Transverse colon (tissue), 4 donors: ENCODE results near the gene C1orf115. TPM values are rescaled to one million over a fixed set of nuclear protein-coding genes. Genes with fewer than 3 reads are reported as not detected.

Source experiments
- DNase-seq: peaks from one replicate; pipeline ENCODE4 v3.0.0-alpha.2; 2019
- H3K27ac ChIP-seq, 4 donors: fragments of 200-600 bp; sonication (generic); 2 replicates each; pipeline ENCODE4 v1.5.1; 2016 to 2018; ENCODE audit warnings: inconsistent platforms in 4 of 4
- H3K27me3 ChIP-seq: fragments of 200-600 bp; sonication (generic); 2 replicates; pipeline ENCODE4 v1.5.1; 2017; ENCODE audit warnings: inconsistent platforms
- H3K36me3 ChIP-seq, 4 donors: fragments of 200-600 bp; sonication (generic); 2 replicates each; pipeline ENCODE4 v1.5.1; 2017 to 2019; ENCODE audit warnings: inconsistent platforms in 4 of 4
- H3K4me1 ChIP-seq, 4 donors: fragments of 200-600 bp; sonication (generic); 2 replicates each; pipeline ENCODE4 v1.5.1; 2017 to 2020; ENCODE audit warnings: inconsistent platforms in 4 of 4
- H3K4me3 ChIP-seq, 4 donors: fragments of 200-600 bp; sonication (generic); 1 replicate in 1 of 4; 2 replicates in 3 of 4; pipeline versions ENCODE4 v1.5.1 to v1.6.1; 2017 to 2019; ENCODE audit warnings: inconsistent platforms in 4 of 4
- H3K9me3 ChIP-seq, 2 donors: fragments of 200-600 bp; sonication (generic); 2 replicates each; pipeline ENCODE4 v1.5.1; 2017 to 2019; ENCODE audit warnings: inconsistent platforms in 2 of 2
- CTCF ChIP-seq, 5 experiments: fragments of 200-600 bp in 3 of 5; fragments of 450-650 bp in 2 of 5; sonication (generic) in 3 of 5; IDR thresholded peaks; 1 replicate in 2 of 5; 2 replicates in 3 of 5; pipeline ENCODE4 v1.5.1; 2016 to 2017; ENCODE audit warnings: antibody characterized with exemption in 5 of 5, inconsistent platforms in 3 of 5, mild to moderate bottlenecking in 2 of 5, moderate library complexity in 1 of 5
- EP300 ChIP-seq: sonication (generic); formaldehyde crosslinking; IDR thresholded peaks from one replicate; pipeline ENCODE4 v1.6.1; 2017; ENCODE audit warnings: antibody characterized with exemption, low read depth
- POLR2A ChIP-seq: fragments of 450-650 bp; IDR thresholded peaks from one replicate; pipeline ENCODE4 v1.6.1; 2016; ENCODE audit warnings: antibody characterized with exemption, mild to moderate bottlenecking, moderate library complexity
- POLR2AphosphoS5 ChIP-seq, 3 donors: sonication (generic); formaldehyde crosslinking; IDR thresholded peaks; one replicate each; pipeline ENCODE4 v1.6.1; 2016; ENCODE audit warnings: antibody characterized with exemption in 3 of 3
- WGBS, 2 donors: methylation state at CpG; one replicate each; pipeline ENCODE4 v1.1.5; 2018; ENCODE audit warnings: low coverage in 1 of 2; 5-methylcytosine and 5-hydroxymethylcytosine counted together
- in situ Hi-C, 4 donors: fragments of 200-750 bp; cut with MboI; loops; one replicate each; pipeline versions ENCODE4 v1.15.0 to v1.15.1; 2017; ENCODE audit warnings: low sequenced_read_pairs in 3 of 4, low pct_ligation_motif_present in 1 of 4, low pct_unique_long_range_greater_than_20kb in 1 of 4
- intact Hi-C: fragments of 100-400 bp; cut with DNase I; formaldehyde crosslinking; loops from one replicate; pipeline ENCODE4 v1.15.1; 2023; ENCODE audit warnings: low total_unique reads
- total RNA-seq, 4 donors: library from RNA; depleted of rRNA; stranded (reverse); fragments of >200 nt; gene quantifications; one replicate each; pipeline ENCODE4 v1.1.0, GENCODE V29; 2016

C1orf115 gene
- total RNA-seq, 4 donors from 2014 or later: 43.2 to 153 (median 103) TPM

DNA sequence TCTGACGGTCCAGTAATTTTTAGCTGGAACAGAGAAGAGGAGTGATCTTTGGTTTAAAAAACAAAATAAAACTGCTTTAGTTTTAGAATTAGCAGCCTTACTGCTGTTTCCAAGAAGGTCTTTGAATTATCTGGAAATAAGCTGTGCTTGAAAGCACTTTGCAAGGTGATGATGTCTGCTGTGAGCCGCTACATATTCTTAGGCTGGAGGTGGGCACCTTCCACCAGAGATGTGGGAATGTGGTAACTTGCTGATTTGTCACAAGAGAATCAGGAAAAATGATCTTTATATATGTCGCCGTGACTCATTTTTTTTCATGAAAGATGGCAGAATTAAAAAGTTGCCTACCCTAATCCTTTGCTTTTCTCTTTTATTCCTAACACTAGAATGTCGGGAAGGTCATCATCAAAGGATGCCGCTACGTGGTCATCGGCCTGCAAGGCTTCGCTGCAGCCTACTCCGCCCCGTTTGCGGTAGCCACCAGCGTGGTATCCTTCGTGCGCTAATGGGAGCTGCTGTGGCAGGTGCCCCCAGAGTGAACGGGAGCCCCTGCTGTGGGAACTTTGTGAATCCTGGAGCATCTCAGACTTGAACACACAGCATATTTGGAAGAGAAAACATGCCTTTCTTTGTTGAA is 6.2 kb downstream of the C1orf115 start:
- no peaks in the 10 kb centered on the region for H3K36me3 ChIP-seq
- no peak overlapping the region for H3K4me3 ChIP-seq
- no peaks in the 10 kb centered on the region for H3K27me3 ChIP-seq
- no peak overlapping the region for H3K27ac ChIP-seq
- TF ChIP-seq CTCF (IDR thresholded peaks at IDR 0.05) (no peak), POLR2A (no peak), EP300 (no peak), POLR2AphosphoS5 (IDR thresholded peaks at IDR 0.05) (no peak)
- no peaks in the 10 kb centered on the region for H3K9me3 ChIP-seq
- WGBS, 2 donors: 90 to 94% methylated on average over 5 to 16 of the region's 16 CpGs
- no peak for DNase-seq
- in situ Hi-C loops (loop anchor here in 1 of 4 donors (25.0 kb wide), 1 partner anchor 91 kb away; the partner anchor contains the start of gene MTARC1), intact Hi-C loops (no loop called here)
- H3K4me1 ChIP-seq: peaks cover 0 to 12% (median 2%) of the 10 kb centered on the region in 4 donors

DNA sequence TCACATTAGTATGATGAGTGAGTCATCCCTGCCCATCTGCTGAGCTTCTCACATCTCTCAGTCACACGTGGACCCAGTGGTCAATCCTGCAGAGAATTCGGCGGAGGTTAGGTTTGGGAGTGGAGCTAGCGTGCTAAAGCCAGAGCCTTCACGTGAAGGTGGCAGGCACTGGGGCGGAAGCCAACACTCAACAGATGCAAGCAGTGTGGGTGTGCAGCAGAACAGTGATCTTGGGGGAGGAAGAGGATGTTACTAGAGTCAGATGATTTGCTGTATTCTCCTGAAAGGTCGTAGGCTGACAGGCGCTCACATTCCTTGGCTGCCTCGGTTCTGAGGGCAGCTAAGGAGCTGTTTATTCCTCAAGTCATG is 6.7 kb downstream of the C1orf115 start:
- no peaks in the 10 kb centered on the region for H3K36me3 ChIP-seq
- WGBS, 2 donors: 72 to 74% methylated on average over 6 to 9 of the region's 9 CpGs
- no peak for DNase-seq
- H3K4me1 ChIP-seq: peaks cover 0 to 7% (median under 1%) of the 10 kb centered on the region in 4 donors
- no peaks in the 10 kb centered on the region for H3K9me3 ChIP-seq
- H3K27me3 ChIP-seq: no peaks in the 10 kb centered on the region
- no peak for TF ChIP-seq CTCF (IDR thresholded peaks at IDR 0.05)
- TF ChIP-seq EP300: no peak
- no peak for TF ChIP-seq POLR2A
- TF ChIP-seq POLR2AphosphoS5 (IDR thresholded peaks at IDR 0.05): no peak
- no peak overlapping the region for H3K4me3 ChIP-seq
- intact Hi-C loops: no loop called here
- in situ Hi-C loops: loop anchor here in 1 of 4 donors (25.0 kb wide), 1 partner anchor 90 kb away; the partner anchor contains the start of gene MTARC1
- H3K27ac ChIP-seq: no peak overlapping the region

GRCh38 chr1:220697326-220697725 is 7.2 kb downstream of the C1orf115 start:
- intact Hi-C loops: no loop called here
- no peak overlapping the region for H3K27ac ChIP-seq
- DNase-seq: no peak
- H3K4me3 ChIP-seq: no peak overlapping the region
- no peaks in the 10 kb centered on the region for H3K27me3 ChIP-seq
- H3K36me3 ChIP-seq: no peaks in the 10 kb centered on the region
- no peak for TF ChIP-seq POLR2A
- TF ChIP-seq CTCF (IDR thresholded peaks at IDR 0.05): no peak
- no peak for TF ChIP-seq POLR2AphosphoS5 (IDR thresholded peaks at IDR 0.05)
- no peak for TF ChIP-seq EP300
- WGBS, 2 donors: 80% methylated on average over 6 of the region's 6 CpGs; no CpG with 5 or more reads in 1 of the 2 donors
- no peaks in the 10 kb centered on the region for H3K9me3 ChIP-seq
- in situ Hi-C loops: loop anchor here in 1 of 4 donors (25.0 kb wide), 1 partner anchor 90 kb away; the partner anchor contains the start of gene MTARC1
- H3K4me1 ChIP-seq: peaks cover 0 to 7% (median 0%) of the 10 kb centered on the region in 4 donors

DNA sequence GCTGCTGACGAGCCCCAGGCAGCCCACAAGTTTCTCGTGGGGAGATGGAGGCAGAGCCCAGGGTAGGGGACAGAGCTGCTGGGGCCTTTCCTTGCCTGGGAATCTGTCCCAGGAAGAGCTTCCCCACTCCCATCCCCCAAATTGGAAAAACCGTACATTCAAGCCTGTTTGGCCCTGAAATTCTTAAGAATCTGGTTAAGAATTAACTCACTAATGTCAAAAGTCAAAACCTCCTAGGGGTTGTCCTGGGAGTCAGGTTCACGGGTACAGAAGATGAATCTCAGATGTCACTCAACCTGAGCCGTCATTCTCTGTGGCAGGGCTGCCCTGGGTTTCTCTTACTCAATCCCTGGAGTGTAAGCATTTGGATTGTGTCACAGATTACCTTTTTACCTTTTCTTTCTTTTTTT is 8.4 kb downstream of the C1orf115 start:
- H3K27me3 ChIP-seq: no peaks in the 10 kb centered on the region
- no peaks in the 10 kb centered on the region for H3K36me3 ChIP-seq
- in situ Hi-C loops: loop anchor here in 1 of 4 donors (25.0 kb wide), 1 partner anchor 89 kb away; the partner anchor contains the start of gene MTARC1
- no peak for TF ChIP-seq CTCF (IDR thresholded peaks at IDR 0.05)
- TF ChIP-seq EP300: no peak
- TF ChIP-seq POLR2A: no peak
- TF ChIP-seq POLR2AphosphoS5 (IDR thresholded peaks at IDR 0.05): no peak
- H3K9me3 ChIP-seq: no peaks in the 10 kb centered on the region
- intact Hi-C loops: no loop called here
- no peak for DNase-seq
- no peak overlapping the region for H3K27ac ChIP-seq
- no peak overlapping the region for H3K4me3 ChIP-seq
- peaks cover 0 to 7% (median 0%) of the 10 kb centered on the region in 4 donors for H3K4me1 ChIP-seq
- 67 to 70% methylated on average over 1 to 5 of the region's 5 CpGs for WGBS, 2 donors
